T-helper 2 cell treated with Interferon-gamma antibody and Interleukin-4, amounts not matched to agents 100 ng/mL and 5 ng/mL, for 36 hours (primary cell): ENCODE data around the gene CMTM8. TPM values are rescaled to one million over a fixed set of nuclear protein-coding genes. Genes with fewer than 3 reads are reported as not detected.

ENCODE experiments used
- intact Hi-C: fragments of 100-400 bp; cut with micrococcal nuclease; formaldehyde crosslinking; loops from one replicate; pipeline ENCODE4 v1.15.1; 2023
- total RNA-seq: library from RNA; stranded (reverse); gene quantifications from 2 replicates; pipeline ENCODE4 v1.2.3, GENCODE V29; 2022

CMTM8 gene
- total RNA-seq, 1 donor from 2014 or later, result 5.6 TPM

GRCh38 chr3:32334675-32335074 is 96.2 kb downstream of the CMTM8 start:
- intact Hi-C loops, result loop anchor here (1.0 kb wide), 2 partner anchors 38 to 156 kb away; no protein-coding TSS in a partner anchor

- intact Hi-C loops, result no loop called here
Measured at GRCh38 chr3:32335365-32336112, 97.1 kb downstream of the CMTM8 start.

GRCh38 chr3:32336113-32336498 is 97.6 kb downstream of the CMTM8 start:
- intact Hi-C loops, result no loop called here

- intact Hi-C loops, result no loop called here
Measured at GRCh38 chr3:32337505-32337904, 99.0 kb downstream of the CMTM8 start.

GRCh38 chr3:32340039-32340438 is 101.6 kb downstream of the CMTM8 start:
- intact Hi-C loops, result loop anchor here (1.0 kb wide), 2 partner anchors 43 to 163 kb away; no protein-coding TSS in a partner anchor

- intact Hi-C loops, result loop anchor here (1.0 kb wide), 2 partner anchors 43 to 163 kb away; no protein-coding TSS in a partner anchor
Measured at GRCh38 chr3:32340611-32341365, 102.3 kb downstream of the CMTM8 start.

GRCh38 chr3:32347343-32348125 is 109.1 kb downstream of the CMTM8 start:
- intact Hi-C loops, result no loop called here

GRCh38 chr3:32349184-32349583 is 110.7 kb downstream of the CMTM8 start:
- intact Hi-C loops, result no loop called here

GRCh38 chr3:32352563-32352962 is 114.1 kb downstream of the CMTM8 start:
- intact Hi-C loops, result no loop called here

- intact Hi-C loops, result no loop called here
Measured at GRCh38 chr3:32353351-32353750, 114.9 kb downstream of the CMTM8 start.

GRCh38 chr3:32354362-32354778 is 115.9 kb downstream of the CMTM8 start:
- intact Hi-C loops, result no loop called here

GRCh38 chr3:32355751-32356291 is 117.3 kb downstream of the CMTM8 start:
- intact Hi-C loops, result no loop called here

- intact Hi-C loops, result no loop called here
Measured at GRCh38 chr3:32359766-32360492, 121.4 kb downstream of the CMTM8 start.

GRCh38 chr3:32360493-32360827 is 122.0 kb downstream of the CMTM8 start:
- intact Hi-C loops, result no loop called here

GRCh38 chr3:32366638-32367397 is 128.3 kb downstream of the CMTM8 start:
- intact Hi-C loops, result no loop called here

GRCh38 chr3:32367442-32367841 is 129.0 kb downstream of the CMTM8 start:
- intact Hi-C loops, result no loop called here

- intact Hi-C loops, result loop anchor here (10.0 kb wide), 1 partner anchor 293 kb away; no protein-coding TSS in a partner anchor
Measured at GRCh38 chr3:32371461-32372212, 133.2 kb downstream of the CMTM8 start.

GRCh38 chr3:32372213-32372490 is 133.7 kb downstream of the CMTM8 start:
- intact Hi-C loops, result loop anchor here (10.0 kb wide), 1 partner anchor 293 kb away; no protein-coding TSS in a partner anchor

- intact Hi-C loops, result loop anchor here (10.0 kb wide), 1 partner anchor 292 kb away; no protein-coding TSS in a partner anchor
Measured at GRCh38 chr3:32373276-32373675, 134.8 kb downstream of the CMTM8 start.
